GM19463 (cell line): ENCODE data around the gene IP6K3.
A peak's percentile ranks its signal among the peaks of the same experiment; 100 is the strongest.

Experiments used
- ATAC-seq: cut with Tn5 transposase; IDR thresholded peaks from one replicate; pipeline ENCODE4 v1.9.1; 2021; ENCODE audit warnings: mild to moderate bottlenecking, moderate library complexity; ENCODE audit not compliant: unreplicated experiment

IP6K3 gene

DNA sequence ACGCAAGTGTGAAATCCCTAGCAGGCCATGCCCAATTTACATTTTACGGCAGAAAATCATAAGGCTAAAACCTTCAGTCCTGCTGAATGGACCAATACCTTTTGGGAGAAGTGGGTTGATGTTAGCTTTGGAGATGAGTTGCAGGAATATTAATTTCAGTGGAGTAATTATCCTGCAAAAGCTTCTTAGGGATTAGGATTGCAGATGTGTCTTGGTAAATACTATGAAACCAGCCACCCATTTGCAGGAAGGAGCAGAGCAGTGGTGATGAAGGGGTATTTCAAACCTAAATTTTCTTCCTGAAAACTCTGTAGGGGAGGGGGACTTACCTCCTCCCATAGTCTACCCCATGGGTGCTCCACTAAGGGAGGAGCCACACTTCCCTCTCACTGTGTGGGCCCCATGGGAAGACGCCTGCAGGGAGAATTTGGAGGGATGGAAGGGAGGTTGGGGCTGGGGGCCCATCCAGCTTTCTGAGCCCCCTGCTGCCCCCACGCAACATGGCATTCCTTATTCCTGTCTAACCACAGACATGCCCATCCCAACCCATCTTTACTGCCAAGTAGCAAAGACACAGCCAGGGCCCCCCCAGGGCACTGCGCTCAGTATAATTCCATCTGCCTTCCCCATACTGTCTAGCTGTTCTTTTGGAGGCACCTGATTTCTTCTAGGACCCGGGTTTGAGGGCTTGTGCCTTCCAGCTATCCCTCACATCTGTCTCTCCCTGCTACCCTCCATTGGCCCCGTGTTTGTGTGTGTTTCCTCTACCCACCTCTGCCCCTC, 20.6 kb downstream of the IP6K3 start:
- ATAC-seq, result no peak

DNA sequence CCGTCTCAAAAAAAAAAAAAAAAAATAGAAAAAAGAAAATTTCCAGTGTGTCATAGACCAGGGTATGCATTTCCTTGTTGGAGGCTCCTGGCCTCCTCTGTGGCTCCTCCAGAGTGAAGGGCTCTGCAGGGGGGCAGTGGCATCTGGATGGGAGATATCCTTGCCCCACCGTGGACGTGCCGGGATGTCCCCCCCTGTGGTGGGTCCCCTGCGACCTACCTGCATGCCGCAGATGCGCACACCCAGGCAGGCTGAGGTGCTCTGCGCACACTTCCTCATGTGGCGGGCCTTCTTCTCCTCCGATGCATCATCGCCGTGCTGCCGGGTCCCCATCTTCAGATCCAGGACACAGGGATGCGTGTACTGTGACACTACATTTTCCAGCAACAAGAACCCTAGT, 21.5 kb downstream of the IP6K3 start:
- ATAC-seq, result no peak

DNA sequence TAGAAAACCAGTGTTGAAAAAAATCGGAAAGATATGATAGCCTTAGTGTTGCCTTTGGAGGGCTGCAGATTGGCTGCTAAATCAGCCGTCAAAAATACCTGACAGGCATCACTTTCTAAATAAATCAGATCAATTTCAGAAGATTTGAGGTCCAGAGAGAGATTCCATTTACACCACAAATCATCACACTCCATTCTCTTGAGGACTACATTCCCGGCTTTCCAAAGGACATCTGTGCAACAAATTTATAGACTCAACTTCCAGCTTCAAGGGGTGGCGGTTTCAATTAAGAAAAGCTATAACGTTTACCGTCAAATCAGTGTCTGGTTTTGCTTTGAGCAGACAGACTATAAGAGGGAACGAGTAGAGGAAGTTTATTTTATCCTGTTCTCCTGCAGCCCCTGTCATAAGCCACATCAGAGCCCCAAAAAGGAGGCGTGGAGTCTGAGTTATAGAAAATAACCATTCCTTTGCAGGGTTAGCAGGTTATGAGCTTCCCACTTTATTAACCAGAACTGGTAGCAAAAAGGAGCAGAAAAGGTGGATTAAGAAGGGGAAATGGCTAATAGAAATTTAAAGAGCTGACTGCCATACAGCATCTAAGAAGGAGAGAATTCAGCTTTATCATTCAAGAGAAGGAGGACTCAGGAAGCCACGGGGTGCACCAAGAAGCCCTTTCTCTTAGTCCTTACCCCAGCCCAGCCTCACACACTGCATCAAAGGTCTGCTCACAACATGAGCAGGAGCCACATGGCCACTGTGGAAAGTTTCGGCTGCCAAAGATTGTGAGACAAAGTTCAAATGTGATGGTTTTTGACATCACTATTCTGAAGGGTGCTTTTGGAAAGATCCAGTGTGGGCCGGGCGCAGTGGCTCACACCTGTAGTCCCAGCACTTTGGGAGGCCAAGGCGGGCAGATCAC, 22.3 kb downstream of the IP6K3 start:
- ATAC-seq, result no peak

DNA sequence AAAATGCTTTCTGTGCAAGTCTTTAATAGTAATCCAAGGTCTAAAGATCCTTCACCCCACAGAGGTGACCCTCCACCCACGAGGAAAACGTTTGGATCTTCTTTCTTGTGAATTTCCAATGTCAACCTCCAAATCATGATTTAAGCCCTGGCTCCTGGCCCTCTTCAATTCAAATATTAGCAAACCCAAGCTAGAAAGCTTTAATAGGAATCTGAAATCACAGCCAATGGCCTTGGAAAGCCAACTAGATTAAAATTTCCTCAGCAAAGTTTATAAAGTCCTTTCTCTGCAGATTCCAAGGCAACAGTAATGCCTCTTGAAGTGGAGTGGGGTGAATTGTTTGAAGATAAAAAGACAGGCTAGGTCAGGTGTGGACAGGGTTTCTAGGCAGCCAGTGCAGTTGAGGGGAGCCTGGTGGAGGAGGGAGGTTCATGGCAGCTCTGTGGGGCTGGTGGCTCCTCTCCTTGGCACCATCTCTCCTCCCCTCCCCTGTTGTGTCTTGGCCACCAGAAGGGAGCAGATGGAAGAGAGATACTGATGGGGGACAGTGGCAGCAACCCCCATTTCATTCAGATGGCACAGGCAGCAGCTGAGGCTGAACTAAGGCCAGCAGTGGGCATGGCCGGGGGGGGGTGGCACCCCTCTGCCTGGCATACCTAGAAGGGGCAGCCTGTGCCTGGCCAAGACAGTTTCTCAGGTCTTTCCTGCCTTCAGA, 23.2 kb downstream of the IP6K3 start:
- no peak for ATAC-seq

DNA sequence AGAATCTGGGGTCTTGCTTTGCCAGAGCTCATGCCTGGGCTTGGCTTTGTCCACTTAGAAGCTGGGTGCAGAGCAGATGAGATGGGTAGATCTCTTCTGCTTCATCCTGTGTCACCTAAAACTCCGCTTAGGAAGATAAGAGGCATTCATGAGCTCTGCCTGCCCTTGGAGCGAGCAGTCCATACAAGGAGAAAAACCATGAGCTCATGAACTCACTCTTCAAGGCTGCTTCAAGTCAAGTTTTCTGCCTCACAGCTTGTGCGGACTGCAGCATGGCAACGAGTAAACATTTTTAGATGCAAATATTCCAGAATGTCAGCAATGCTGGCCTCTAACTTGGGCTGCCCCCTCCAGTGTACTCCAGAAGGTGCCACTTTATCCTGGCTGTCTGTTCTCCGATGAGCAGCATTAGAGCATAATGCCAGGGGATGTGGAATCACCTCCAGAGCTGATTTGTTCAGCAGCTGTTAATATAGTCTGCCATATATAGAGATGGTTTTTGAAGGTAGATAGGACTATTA, 24.5 kb downstream of the IP6K3 start:
- no peak for ATAC-seq

DNA sequence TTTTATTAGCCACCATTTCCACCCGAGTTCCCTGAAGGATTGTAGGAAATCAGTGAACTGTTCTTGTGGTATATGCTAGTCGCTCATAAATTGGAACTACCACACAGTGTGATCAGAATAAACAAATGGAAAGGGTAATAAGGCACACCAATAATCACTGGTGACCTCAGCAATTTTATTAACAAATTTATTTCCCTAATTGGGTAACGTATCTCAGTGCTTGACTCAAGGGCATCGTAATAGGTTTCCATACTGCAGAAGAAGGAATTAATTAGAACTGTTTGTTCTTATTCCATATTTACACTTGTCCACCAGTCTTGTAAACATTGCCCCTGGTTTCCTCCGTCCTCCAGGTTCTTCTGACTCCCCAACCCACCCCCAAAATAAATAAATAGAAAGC, 25.2 kb downstream of the IP6K3 start:
- ATAC-seq, result no peak

DNA sequence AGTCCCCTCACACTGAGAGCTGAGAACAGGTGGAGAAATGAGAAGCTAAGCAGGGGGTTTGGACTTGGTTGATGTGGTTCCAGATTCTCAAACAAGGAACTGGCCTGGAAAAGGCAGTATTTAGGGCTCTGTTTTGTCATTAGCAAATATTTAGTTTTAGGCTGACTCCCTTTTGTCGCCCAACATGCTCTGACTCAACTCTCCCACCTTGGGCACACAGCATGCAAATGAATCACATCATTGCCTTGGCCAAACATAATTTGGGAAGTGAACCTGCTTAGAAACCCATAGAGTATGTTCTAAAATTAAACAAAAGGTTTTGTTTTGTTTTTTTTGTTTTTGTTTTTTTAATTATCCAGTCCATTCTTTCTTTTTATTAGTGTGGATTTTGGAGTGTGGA, 25.7 kb downstream of the IP6K3 start:
- ATAC-seq, result no peak

DNA sequence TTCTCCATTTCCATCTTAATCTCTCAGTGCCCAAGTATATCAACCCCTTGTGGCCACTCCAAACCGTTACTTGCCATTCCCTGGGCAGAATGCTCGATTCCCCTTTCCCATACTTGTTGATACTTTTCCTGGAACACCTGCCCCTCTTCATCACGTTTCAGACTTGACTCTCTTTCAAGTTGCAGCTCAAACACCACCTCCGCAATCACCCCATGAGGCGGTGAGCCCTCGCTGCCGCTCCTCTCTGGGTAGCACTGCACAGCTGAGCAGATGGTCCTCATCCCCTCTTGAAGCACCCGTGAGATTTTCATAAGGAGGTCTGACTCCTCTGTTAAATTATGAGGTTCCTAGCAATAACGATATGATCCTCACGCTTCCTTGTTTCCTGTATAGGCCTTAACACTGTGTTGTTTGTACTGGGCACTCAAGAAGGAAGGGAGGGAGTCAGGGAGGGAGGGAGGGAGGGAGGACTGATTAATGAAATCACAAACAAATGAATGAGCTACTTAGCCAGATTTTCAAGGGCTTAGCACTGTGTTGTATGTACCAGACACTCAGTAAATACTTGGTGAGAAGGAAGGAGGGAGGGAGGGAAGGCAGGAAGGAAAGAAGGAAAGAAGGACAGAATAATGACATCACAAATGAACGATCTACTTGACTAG, 27.2 kb downstream of the IP6K3 start:
- ATAC-seq, result no peak

DNA sequence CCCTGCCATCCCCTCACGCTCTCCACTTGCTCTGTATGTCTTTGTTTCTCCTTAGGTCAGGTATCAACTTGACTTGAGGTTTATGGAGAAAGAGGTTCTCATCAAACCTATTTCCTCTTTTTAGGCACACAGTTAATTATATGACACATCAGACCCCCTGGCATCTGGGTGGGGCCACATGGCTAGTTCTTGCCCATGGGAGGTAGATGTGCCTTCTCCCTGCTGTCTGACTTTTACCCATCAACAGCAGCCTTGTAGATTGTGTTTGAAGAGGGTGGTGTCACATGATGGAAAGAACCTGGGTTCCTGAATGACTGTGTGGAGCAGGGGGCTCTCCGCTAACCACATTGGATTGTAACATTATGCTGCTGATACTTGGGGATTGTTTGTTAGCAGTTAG, 28.0 kb downstream of the IP6K3 start:
- no peak for ATAC-seq

DNA sequence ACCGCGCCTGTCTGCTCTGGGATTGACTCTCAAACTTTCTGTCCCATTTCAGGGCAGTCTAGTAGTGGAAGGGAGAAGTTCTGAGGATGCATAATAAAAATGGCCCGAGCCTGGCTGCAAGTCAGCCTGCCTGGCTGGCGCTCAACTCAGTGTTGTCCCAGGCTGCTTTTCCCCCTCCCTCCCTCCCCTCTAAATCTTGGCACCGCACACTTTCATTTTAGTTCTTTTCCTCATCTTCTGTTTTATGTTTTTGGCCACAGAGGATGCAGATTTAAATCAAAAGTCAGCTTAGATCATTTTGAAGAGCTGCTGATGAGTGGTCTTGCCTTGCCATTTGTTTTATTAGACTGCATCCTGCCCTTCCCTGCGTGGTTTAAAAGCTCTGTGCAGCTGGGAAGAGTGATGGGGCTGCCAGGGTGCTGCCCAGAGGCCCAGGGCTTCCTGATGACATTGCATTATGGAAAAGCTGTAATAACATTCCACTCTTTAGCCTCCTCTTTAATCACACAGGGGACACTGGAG, 28.7 kb downstream of the IP6K3 start:
- no peak for ATAC-seq

DNA sequence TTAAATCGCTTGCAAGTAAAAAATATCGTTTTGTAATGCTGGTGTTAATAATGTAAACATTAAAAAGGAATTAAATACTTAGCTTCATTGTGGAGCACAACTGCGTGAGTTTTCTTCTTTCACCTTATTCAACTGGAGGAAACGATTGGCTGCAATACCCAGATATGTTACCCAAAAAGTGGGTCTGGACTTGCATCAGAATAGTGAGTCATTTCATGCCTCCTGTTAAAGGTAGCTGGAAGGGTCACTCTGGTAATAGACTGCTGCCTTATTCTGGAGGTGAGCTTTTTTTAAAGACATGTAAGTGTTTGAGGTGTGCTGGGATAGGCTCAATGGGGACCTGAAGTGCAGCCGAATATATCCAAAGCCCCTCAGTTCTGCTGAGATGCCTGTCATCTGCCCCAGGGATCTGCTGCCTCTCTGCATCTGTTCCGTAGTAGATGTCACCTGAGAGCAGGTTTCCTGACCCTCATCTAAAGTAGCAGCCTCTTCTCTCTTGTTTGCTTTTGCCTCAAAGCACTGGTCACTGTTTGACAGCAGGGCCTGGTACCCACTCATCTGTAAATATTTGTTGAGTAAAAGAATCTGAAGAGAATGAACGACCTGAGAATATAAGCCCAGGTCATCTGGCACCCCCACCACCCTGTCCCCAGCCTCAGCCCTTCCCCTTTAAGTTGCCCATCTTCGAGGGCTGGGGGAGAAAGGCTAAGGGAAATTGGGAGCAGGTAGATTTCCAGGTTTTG, 29.6 kb downstream of the IP6K3 start:
- ATAC-seq, result no peak

DNA sequence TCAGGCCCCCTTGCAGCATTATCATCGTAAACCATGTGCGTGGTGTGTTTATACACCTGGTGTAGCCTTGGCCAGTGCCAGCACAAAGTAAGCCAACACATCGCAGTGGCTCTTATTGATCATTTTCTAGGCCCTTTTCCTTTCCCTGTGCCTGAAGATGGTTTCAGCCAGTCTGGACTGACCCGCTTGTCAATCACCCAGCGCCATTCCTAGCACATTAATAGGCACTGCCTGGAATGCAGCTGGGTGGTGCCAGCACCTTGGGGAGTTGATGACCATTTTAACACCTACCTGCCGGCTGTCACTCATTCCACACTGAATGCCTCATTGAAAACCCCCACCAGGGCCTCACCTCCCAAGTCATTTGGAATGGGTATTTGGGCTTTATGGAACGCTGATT, 30.3 kb downstream of the IP6K3 start:
- no peak for ATAC-seq

DNA sequence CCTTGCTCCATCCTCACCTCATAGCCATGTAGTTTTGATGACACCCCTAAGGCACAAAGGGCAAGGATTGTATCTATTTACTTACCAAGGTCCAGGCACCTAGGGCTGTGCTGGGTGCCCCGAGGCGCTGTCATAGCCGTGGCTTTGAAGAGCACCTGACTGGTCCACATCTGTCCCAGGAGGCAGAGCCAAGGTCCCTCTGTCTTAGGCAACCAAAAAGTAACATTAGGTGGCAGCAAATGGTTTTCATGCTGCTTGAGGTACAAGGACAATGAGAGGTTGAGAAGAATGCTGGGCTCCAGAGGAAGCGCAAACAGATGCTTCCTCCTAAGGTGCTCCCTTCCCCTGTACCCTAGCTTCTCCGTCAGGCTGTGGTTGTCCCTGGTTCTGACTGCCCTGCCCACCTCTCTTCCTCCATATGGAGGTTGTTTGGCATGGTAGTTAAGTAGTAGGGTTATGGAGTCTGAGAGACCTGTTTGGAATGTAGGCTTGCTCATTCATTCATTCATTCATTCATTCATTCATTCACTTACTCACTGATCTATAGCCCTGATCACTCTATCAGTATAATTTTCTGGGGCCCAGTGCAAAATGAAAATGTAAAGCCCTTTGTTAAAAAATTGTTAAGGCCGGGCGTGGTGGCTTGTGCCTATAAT, 32.2 kb downstream of the IP6K3 start:
- no peak for ATAC-seq

DNA sequence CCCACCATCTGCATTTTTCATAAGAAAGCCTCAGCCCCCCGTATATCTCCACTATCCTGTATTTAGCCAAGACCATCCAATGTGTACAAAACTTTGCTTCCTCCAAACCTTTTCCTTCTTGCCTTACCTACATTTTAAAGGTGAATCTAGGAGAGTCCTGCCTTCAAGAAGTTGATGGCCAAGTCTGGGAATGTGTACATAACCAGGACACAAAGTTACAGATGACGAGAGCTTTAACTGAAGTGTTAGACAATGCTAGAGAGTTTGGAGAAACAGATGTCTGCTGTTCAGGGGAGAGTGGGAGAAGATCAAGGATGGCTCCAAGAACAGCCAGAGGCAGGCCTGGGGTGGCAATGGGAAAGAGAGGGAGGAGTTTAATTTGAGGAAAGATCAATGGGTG, 32.9 kb downstream of the IP6K3 start:
- no peak for ATAC-seq

DNA sequence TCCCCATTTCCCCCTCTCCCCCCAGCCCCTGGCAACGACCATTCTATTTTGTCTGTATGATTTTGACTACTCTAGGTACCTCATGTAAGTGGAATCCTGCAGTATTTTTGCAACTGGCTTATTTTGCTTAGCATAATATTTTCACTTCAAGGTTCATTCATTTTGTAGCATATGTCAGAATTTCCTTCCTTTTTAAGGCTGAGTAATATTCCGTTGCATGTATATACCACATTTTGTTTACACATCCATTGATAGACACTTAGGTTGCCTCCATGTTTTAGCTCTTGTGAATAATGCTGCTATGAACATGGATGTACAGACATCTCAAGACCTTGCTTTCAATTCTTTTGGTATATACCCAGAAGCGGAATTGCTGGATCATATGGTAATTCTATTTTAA, 33.8 kb downstream of the IP6K3 start:
- no peak for ATAC-seq

DNA sequence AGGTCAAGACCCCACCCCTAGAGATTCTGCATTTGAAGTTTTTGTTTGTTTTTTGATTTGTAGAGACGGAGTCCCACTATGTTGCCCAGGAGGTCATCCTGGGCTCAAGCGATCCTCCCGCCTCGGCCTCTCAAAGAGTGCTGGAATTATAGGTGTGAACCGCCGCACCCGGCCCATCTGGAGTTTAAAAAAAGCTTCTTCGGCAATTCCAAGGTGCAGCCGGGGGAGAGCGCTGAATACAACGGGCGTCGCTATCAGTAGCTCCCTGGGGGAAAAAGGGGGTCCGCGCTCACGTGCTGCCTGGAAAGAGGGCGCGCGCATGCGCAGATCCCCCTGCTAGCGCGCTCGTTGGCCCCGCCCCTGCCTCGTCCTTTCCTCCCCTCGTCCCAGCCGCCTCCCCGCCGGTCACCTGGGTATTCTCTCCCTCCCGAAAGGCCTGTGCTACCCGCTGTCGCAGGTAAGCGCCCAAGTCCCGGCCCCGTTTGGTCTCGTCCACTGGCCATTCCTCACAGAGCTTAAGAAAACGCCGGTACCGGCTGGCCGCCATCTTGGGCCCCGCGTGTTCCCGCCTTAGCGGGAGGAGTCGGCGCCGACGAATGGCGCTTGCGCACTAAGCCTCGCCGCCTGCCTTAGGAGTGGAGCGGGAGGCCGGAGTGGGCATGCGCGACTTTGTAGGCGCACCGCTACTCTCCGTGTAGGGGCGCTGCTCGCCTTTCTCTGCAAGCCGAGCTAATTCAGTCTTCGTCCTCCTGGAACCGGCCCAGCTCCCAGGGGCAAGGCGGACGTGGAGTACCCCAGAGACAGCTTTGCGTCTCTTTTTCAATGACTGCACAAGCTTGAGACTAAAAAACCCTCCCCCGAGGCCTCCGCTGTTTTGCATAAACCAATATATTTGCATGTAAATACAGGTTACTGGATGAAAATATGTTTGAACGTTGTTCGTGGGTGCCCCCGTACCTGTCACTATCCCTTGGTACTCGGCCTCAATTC, 35.3 kb downstream of the IP6K3 start, which contains the start of gene UQCC2:
Gene UQCC2 (minus strand): TSS at position 561 of the 990 bp plus-strand sequence. CDS start 14 bp downstream, at position 547.
- ATAC-seq, result peak; percentile 93

DNA sequence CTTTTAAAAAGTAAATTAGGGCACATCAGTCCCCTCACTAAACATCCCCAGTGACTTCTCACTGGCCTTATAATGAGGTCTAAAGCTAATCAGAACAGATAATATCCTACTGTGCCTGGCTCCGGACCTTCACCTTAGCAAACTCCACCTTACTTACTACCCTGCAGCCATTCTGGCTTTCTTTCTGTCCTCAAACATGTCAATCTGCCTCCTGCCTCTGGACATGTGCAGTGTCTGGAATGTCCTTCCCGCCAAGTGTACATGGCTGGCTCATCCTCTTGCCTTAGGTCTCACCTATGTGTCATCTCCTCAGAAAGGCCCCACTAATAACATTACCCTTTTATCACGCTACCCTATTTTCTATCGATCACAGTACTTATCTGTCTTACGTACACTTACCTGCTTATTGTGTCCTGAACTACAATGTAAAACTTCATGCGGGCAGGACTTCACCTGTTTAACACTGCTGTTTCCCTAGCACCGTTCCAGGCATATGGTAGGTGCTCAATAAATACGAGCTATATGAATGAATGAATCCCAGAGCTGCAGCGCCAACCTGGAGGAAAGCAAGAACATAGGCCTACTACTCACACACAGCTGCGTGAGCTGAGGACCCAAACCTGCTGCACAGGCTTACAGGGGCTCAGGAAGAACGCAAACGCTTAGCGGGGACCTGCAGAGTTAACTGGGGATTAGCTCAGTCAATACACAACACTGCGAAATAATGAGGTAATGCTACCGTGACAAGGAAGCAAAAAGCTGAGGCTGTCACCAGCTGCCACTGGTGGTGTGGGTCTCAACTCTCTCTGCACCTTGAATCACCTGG, 36.2 kb downstream of the IP6K3 start:
- ATAC-seq, result no peak
